Measurements from ENCODE around the gene SCYGR1.
"Not testable (repeated sequence)": the region's sequence is repeated elsewhere in the genome, so short reads cannot be mapped to it uniquely, and the experiment has no call there.

The SCYGR1 gene, protein sequence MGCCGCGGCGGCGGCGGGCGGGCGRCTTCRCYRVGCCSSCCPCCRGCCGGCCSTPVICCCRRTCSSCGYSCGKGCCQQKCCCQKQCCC

DNA sequence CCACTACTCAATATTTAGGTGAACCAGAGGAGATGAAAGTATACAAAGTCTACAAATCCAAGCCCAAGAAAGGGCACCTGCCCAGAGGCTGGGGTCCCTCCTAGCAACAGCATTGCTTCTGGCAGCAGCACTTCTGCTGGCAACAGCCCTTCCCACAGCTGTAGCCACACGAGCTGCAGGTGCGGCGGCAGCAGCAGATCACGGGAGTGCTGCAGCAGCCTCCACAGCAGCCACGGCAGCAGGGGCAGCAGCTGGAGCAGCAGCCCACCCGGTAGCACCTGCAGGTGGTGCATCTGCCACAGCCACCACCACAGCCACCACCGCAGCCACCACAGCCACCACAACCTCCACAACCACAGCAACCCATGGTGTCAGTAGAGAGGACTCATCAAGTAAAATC, at the start of gene SCYGR1:
Gene SCYGR1, minus strand, starts transcription at position 367 of the 400 bp plus-strand sequence. Its CDS starts 0 bp downstream, at position 367.
- not testable (repeated sequence) for DNase-seq

DNA sequence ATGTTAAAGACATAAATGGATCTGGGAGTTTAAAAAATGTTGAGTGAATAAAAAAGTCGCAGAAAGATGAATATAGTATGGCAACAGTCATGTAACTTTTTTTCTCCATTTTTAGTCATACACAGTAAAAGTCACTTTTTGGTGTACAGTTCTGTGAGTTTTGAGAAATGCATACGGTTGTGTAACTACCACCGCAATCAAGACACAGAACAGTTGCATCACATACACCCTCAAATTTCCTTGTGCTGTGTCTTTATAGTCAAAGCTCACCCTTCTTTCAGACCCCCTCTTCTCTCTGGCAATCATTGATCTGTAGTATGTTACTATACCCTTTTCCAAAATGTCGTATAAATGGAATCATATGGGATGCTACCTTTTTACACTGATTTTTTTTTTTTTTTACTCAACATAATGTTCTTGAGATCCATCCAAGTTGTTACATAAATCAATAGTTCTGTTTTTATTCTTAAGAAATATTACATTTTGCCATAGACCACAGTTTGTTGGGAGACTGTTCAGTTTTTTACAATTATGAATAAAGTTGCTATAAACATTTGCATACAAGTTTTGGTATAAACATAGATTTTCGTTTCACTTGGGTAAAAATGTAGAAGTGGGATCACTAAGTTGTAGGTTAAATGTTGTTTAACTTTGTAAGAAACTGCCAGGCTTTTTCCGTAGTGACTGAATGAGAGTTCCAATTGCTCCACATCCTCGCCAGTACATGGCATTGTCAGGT, 48.9 kb upstream of the SCYGR1 start:
- TF ChIP-seq GATA1 (IDR thresholded peaks at IDR 0.05; ENCODE audit: low read depth, low read length) (no peak), POLR2A (IDR thresholded peaks at IDR 0.05; ENCODE audit: low read length) (no peak)
- no peak for DNase-seq

DNA sequence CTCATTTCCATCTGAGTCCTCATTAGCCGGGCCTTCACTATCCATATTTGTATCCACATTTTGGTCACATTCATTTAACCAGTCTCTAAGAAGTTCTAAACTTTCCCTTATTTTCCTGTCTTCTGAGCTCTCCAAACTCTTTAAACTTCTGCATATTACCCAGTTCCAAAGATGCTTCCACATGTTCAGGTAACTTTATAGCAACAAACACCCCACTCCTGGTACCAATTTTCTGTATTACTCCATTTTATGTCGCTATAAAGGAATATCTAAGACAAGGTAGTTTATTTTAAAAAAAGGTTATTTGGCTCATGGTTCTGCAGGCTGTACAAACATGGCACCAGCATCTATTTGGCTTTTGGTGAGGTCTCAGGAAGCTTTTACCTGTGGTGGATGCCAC, 45.4 kb upstream of the SCYGR1 start:
- no peak for DNase-seq
- TF ChIP-seq GATA1 (IDR thresholded peaks at IDR 0.05; ENCODE audit: low read depth, low read length) (no peak), POLR2A (IDR thresholded peaks at IDR 0.05; ENCODE audit: low read length) (no peak)

DNA sequence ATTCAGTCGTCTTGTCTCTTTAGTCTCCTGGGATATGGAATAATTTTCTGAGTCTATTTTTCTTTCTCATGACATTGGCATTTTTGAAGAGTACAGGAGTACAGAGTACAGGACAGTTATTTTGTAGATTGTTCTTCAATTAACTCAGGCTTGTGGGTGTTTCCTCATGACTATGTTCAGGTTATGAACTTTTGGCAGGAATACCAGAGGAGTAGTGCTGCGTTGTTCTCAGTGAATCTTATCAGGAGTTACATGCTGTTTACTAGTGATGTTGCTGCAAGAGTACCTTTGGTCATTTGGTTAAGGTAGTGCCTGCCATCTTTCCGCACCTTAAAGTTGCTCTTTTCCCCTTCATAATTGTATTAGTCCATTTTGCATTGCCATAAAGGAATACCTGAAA, 42.9 kb upstream of the SCYGR1 start:
- no peak for DNase-seq

DNA sequence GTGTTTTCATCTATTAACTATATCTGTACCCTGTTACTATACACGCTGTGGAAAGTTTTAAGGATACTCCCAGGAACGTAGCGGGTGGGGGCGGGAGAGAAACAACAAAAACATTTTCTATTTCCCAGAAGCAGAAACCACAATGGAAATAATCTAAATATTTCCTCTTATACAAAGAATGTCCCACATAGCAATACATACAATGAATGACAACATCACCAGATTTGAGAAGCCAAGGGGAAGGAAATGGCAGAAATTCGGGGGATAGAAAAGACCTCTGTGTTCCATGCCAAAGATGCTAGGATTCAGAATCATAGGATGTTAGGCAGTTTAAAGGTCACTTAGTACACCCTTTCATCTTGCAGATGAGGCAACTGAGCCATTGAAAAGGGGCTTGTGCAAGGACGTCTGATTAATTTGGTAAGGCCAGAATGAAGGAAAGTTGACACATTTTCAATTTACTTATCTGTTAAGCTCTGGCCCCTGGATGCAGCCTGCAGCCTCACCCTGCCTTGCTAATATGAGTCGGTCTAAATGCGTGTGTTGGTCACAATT, 41.1 kb upstream of the SCYGR1 start:
- DNase-seq: no peak
- TF ChIP-seq GATA1 (IDR thresholded peaks at IDR 0.05; ENCODE audit: low read depth, low read length) (no peak), POLR2A (IDR thresholded peaks at IDR 0.05; ENCODE audit: low read length) (no peak)

More for the DNA sequence above, 42.9 kb upstream of the SCYGR1 start:
- TF ChIP-seq POLR2A (IDR thresholded peaks at IDR 0.05; ENCODE audit: low read length): no peak
- TF ChIP-seq GATA1 (IDR thresholded peaks at IDR 0.05; ENCODE audit: low read depth, low read length): no peak

DNA sequence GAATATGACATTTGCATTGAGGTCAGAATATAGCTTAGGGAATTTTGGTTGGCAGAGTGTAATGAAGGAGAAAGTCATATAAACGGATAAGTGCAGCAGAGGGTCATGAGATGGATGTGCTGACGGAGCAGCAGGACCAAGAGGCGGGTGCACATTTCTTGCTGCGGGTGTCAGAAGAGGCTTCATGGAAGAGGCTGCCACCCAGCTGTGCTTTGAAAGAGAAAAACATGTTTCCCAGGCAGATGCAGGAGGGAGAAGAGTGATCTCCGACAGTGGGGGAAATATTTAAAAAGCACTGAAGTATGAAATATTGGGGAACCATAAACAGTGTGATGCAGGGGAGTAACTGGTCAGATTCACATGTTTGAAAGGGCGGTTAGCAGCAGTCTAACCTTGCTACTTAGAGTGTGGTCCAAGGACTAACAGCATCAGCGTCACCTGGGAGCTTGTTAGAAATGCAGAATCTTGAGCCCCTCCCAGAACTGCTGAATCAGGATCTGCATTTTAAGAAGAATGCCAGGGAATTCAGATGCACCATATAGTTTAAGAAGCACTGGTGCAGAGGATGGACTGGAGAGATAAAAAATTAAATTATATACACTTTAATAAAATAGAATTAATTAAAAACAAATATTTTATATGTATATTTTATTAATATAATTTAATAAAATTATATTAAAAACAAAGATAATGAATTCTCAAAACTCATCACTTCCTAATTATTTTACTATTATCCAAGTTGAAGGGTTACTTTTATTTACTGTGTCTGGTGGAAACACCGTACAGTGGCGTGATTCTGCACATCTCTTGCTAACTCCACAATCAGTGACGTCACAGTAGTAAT, 36.1 kb upstream of the SCYGR1 start:
- no peak for DNase-seq
- TF ChIP-seq POLR2A (IDR thresholded peaks at IDR 0.05; ENCODE audit: low read length) (no peak), GATA1 (IDR thresholded peaks at IDR 0.05; ENCODE audit: low read depth, low read length) (no peak)

DNA sequence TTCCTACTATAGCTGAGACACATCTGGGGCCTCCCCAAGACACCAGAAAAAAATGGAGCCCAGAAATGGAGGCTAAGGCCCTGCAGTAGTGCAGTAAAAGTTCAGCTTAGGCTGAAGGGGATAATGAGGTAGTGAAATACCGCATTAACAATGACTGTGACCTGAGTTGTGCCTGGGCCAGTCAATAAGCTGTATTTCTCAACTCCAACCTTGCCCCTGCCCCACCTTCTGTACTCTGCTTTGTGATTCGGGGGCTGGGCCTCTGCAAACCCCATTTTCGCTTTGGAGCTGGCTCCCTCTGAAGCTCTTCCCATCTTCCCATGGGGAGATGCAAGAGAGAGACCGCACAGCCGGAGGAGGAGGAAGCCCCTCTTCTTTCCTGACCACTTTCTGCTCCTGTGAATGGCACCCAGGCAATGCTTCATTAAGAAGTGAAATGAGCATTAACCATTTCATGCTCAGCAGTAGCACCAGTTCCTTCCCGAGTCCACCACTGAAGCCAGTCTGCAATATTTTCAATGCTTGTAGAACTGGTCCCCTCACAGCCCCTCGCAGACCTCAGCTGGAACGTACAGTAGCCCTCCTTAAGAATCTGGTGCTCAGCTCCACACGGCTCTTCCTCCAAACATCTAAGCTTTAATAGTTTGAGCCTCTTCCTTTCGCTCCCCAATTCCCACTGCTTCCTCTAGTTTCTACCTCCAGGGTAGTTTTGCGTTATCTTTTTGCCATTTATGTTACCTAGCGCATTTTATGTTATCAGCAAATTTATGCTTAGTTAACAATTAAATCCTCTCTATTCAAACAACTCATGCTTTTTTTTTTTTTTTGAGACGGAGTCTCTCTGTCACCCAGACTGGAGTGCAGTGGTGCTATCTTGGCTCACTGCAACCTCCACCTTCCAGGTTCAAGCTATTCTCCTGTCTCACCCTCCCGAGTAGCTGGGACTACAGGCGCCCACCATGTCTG, 32.6 kb upstream of the SCYGR1 start:
- no peak for TF ChIP-seq POLR2A (IDR thresholded peaks at IDR 0.05; ENCODE audit: low read length)
- DNase-seq: no peak

DNA sequence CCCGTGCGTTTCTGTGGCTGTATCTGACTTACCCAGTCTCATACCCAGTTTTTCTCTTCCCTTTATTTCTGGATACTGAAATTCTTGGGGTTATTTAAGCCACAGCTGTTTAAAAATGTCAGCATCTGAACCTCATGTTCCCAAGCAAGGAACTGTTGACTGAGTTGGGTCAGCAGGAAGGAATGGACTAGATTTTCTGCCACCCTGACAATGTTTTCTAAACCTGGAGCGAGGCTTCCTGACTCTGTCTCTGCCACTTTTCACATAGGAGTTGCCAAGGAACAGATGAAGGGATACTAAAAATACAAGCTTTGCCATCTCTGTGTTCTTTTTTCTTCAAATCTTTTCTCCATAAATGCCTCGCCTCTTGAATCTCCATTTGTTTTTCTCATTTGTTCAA, 29.0 kb upstream of the SCYGR1 start:
- DNase-seq: no peak
- TF ChIP-seq POLR2A (IDR thresholded peaks at IDR 0.05; ENCODE audit: low read length) (no peak), GATA1 (IDR thresholded peaks at IDR 0.05; ENCODE audit: low read depth, low read length) (no peak)

DNA sequence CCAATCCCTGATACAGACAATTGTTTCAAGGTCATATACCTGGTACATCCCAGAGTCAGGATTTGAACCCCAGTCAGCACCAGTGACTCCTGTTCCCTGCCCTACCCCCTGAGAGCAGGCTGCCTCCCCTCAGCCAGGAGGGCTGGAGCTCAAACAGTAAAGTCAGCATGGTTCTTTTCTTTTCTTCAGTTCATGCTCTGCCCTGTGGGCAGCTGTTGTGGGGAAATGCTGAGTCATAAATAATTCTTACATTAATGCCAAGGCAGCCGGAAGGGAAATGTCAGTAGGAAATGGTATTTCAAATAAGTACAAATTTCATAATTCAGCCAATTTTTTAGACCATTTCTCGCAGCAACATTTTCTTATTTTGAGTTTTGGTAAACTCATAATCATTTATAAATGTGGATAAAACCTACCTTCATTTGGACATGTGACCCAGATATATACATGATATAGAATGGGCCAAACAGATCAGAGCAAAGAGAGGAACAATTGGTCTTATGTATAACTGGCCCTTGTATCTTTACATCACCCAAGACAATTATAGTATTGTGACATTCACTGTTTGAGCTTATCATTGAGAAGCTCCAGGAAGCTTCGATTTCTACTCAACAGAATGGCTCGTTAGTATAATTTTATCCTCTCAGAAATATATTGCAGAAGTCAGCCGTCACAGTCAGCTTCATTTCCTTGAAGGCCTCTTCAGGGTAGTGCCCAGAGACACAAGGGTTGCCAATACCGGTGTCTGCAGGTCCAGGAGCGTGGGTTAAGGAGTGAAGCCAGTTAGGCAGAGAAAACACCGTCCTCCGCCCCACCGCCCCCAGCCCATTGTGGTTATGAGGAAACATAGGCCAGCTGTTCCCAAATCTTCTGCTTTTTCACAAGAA, 28.0 kb upstream of the SCYGR1 start:
- no peak for TF ChIP-seq GATA1 (IDR thresholded peaks at IDR 0.05; ENCODE audit: low read depth, low read length)
- no peak for TF ChIP-seq POLR2A (IDR thresholded peaks at IDR 0.05; ENCODE audit: low read length)
- peak; percentile 31 to 50 for DNase-seq

DNA sequence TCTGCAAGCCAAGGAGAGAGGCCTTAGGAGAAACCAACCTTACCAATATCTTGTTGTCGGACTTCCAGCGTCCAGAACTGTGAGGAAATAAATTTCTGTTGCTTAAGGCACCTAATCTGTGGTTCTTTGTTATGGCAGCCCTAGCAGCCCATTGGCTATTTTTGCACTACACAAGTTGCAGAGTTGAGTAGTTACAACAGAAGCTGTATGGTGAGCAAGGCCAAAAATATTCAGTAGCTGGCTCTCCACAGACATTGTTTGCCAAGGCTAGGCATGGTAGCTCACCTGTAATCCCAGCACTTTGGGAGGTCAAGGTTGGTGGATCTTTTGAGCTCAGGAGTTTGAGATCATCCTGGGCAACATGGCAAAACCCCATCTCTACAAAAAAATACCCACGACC, 27.1 kb upstream of the SCYGR1 start:
- no peak for TF ChIP-seq GATA1 (IDR thresholded peaks at IDR 0.05; ENCODE audit: low read depth, low read length)
- TF ChIP-seq POLR2A (IDR thresholded peaks at IDR 0.05; ENCODE audit: low read length): no peak
- no peak for DNase-seq

DNA sequence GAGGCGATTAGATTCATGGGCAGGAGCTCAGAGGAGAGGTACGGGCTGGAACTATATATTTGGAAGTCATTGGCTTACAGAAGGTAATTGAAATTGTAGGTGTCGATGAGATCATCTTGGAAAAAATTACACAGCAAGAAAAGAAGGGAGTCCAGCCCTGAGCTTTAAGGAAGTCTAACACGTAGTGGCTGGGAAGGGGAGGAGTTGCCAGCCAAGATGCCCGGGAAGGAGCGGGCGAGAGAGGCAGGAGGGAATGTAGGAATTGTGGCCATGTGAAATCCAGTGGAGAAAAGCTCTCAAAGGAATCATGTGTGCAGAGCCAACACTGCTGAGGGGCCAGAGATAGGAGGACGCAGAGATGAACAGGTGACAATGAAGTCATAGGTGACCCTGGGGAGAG, 25.6 kb upstream of the SCYGR1 start:
- DNase-seq: no peak
- TF ChIP-seq GATA1 (IDR thresholded peaks at IDR 0.05; ENCODE audit: low read depth, low read length): no peak
- no peak for TF ChIP-seq POLR2A (IDR thresholded peaks at IDR 0.05; ENCODE audit: low read length)

DNA sequence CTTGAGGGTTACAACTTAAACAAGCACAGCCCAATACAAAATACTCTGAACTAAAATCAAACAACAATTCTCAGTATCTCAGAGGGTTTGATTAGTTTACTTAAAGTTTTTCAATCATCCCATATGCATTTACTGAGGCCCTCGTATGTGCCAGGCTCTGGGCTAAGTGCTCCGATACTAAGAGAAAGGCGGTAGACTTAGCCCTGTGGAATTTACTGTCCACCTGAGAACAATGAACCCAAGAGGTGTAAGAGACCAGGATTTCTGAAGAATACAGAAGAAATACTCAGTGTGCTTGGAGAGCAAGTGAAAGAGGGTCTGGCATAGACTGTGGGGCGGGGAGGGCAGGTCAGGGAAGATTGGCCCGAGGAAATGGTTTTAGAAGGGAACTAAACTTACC, 25.1 kb upstream of the SCYGR1 start:
- no peak for DNase-seq
- TF ChIP-seq POLR2A (IDR thresholded peaks at IDR 0.05; ENCODE audit: low read length) (no peak), GATA1 (IDR thresholded peaks at IDR 0.05; ENCODE audit: low read depth, low read length) (no peak)

DNA sequence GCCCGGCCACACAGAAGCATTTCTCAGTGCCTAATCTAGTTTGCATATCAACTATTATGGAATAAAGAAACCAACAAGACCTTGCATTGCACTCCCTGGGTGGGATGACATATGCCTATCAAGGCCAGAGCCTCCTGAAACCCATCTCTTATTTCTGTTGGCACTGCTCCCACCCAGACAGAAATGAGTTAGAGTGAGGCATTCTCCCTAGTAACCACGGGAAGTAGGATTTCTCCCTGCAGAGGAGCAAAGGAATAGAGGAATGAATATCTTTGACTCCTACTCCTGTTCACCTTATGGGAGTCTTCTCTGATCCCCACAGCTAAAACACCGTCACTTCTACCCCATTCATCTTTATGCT, 24.2 kb upstream of the SCYGR1 start:
- no peak for DNase-seq
- TF ChIP-seq GATA1 (IDR thresholded peaks at IDR 0.05; ENCODE audit: low read depth, low read length): no peak
- no peak for TF ChIP-seq POLR2A (IDR thresholded peaks at IDR 0.05; ENCODE audit: low read length)

Measured in erythroblast (primary cell).